Activated CD8-positive, alpha-beta memory T cell treated with anti-CD3 and anti-CD28 coated beads, Interleukin-2, amount 50 U/mL, for 1 hour (primary cell): ENCODE measurements around the gene APOBEC3C.
"Not testable (repeated sequence)": the region's sequence is repeated elsewhere in the genome, so short reads cannot be mapped to it uniquely, and the experiment has no call there.

Experiments
- DNase-seq: peaks from one replicate; pipeline ENCODE4 v3.0.0-alpha.2; 2020; ENCODE audit errors: extremely low read depth

APOBEC3C gene

DNA sequence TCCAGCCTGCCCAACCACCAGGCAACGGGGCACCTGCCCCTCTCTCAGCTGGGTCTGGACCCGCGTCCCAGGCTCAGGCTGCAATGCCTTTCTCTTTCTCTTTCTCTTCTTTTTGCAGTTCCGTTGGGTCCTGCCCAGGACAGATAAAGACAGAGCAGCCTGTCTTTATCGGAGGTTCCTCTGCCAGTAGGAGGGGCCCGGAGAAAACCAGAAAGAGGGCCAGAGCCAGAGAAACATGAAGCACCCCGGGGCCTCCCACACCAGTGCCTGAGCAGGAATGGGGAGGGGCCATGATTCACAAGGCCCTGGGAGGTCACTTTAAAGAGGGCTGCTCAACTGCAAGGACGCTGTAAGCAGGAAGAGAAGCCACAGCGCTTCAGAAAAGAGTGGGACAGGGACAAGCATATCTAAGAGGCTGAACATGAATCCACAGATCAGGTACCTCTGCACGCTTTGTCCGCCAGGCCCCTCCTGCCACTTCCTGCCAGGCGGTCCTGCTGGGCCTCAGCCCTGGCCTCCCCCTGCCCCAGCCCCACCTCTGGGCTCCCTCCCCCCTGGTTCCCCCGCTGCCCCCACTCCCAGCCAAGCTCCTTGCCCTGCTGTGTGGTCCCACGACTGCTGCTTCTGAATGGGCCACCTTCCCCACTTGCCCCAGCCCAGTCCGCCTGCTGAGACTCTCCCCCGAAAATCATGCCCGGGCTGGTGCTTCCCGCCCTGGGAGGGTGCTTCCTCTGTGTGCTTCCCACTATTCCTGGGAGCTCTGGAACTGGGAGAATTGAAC, at the start of gene APOBEC3C:
Gene APOBEC3C (plus strand): TSS at position 316 of the 781 bp plus-strand sequence. CDS start 106 bp downstream, at position 422.
- peak; percentile 51 for DNase-seq

DNA sequence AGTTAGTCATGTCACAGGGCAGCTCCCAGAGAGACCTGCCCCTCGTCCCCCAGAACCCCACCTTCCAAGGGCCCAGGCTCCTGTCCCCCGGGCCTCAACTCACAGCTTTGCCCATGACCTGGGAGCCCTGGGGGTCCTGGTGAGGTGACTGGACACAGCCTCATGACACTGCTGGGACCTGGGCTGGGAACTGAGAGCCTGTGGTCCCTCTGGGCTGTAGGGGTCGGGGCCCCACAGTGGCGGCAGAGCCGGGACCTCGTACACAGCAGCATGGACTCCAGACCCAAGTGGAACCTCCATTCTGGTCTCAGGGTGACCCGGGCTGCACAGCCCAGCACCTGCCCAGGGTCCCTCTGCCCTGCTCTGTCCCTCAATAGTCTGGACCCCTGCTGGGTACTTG, 49.8 kb upstream of the APOBEC3C start:
- no peak for DNase-seq

- DNase-seq: no peak
Observed at GRCh38 chr22:38964989-38965388, 49.1 kb upstream of the APOBEC3C start.

- no peak for DNase-seq
Observed at GRCh38 chr22:38965614-38966379, 48.3 kb upstream of the APOBEC3C start.

DNA sequence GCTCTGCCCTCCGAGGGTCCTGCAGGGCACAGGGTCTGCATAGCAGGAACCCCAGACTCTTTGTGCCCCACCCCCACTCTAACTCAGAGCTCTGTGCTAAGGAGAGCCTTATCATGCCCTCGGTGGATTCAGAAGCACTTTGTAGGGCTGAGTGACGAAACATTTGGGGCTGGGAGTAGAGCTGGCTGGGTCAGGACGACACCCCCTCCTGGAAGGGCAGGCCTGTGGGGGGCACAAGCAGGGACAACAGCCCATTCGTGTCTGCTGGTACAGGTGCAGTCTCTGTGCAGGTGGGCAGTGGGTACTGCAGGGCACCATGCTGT, 47.7 kb upstream of the APOBEC3C start:
- DNase-seq: no peak

DNA sequence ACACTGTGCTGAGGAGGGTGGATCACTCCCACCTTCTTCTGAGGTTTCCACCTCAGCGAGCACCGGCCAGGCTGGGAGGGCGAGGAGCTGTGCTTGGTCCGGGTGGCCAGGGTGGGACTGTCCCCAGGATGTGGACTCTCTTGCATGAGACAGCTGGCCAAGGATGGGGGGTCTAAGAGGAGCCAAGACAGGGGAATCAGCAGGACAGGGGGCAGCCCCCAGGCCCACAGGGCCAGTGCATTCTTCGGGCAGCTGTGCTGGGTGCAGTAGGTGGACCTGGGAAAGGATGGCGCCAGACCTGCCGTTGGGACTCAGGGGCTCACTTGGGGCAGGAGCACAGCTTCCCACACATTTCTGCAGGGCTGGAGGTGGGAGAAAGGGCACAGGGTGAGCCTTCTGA, 47.1 kb upstream of the APOBEC3C start:
- DNase-seq: no peak

GRCh38 chr22:38967451-38968450, 46.3 kb upstream of the APOBEC3C start:
- no peak for DNase-seq

- no peak for DNase-seq
Observed at GRCh38 chr22:38968801-38969200, 45.3 kb upstream of the APOBEC3C start.

- DNase-seq: no peak
Observed at GRCh38 chr22:38970551-38970950, 43.5 kb upstream of the APOBEC3C start.

GRCh38 chr22:38971202-38971601, 42.9 kb upstream of the APOBEC3C start:
- DNase-seq: no peak

GRCh38 chr22:38971791-38972190, 42.3 kb upstream of the APOBEC3C start:
- DNase-seq: no peak

DNA sequence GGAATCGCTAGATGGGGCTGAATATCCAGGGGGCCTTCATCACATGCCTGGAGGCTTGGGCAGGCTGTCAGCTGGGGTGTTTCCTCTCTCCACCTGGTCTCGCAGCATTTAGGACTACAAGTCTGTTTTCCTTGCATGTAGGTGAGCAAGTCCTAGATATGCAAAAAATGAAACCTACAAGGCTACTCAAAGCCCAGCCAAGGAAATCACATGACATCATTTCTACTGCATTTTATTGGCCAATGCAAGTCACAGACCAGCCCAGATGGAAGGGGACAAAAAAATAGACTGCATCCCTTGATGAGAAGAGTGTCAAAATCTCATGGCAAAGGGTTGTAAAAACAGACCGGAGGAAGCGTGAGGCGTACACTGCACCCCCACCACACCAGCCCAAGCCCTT, 41.5 kb upstream of the APOBEC3C start:
- no peak for DNase-seq

- no peak for DNase-seq
Observed at GRCh38 chr22:38973289-38974169, 40.5 kb upstream of the APOBEC3C start.

DNA sequence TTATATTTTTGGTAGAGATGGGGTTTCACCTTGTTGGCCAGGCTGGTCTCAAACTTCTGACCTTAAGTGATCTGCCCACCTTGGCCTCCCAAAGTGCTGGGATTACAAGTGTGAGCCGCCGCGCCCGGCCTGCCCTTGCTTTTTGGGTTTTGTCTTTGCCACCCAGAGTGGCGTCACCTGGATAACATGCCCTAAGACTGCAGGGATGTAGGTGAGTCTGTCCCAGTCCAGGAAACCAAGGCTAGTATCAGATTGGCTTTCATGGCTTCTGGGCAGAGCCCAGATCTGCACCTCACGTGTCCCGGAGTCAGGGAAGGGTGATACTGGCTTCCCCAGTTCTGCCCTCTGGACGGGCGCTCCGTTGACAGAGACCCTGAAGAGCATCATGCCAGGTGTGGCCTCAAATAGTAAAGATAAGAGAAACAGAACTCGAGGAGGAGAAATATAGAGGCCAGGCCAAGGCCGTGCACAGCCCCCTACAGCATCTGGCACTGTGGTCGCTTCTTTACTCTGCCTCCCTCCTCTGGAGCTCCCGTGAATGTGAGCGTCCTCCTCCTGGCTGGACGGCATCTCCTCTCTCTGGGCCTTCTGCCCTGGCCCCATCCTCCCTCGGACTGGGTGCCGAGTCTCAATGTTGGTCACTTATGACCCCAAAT, 39.8 kb upstream of the APOBEC3C start:
- DNase-seq: no peak

GRCh38 chr22:38974826-38975175, 39.3 kb upstream of the APOBEC3C start:
- no peak for DNase-seq

DNA sequence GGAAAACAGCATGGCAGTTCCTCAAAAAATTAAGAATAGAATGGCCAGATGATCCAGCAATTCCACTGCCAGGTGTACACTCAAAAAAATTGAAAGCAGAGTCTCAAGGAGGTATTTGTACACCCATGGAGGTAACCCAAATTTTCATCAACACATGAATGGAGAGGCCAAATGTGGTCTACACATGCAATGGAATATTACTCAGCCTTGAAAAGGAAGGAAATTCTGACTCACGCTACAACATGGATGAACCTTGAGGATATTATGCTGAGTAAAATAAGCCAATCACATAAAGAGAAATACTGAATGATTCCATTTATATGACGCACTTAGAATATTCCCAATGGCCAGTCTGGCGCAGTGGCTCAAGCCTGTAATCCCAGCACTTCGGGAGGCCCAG, 36.8 kb upstream of the APOBEC3C start:
- not testable (repeated sequence) for DNase-seq

- not testable (repeated sequence) for DNase-seq
Observed at GRCh38 chr22:38980587-38980986, 33.5 kb upstream of the APOBEC3C start.

- DNase-seq: no peak
Observed at GRCh38 chr22:38981005-38981991, 32.8 kb upstream of the APOBEC3C start.
